H9 (cell line): ENCODE data around the gene GADD45A. TPM values are rescaled to one million over a fixed set of nuclear protein-coding genes. Genes with fewer than 3 reads are reported as not detected.

Experiments
- DNase-seq: peaks from one replicate; pipeline ENCODE4 v3.0.0-alpha.2; 2017
- H2AFZ ChIP-seq: one replicate; pipeline ENCODE4 v1.6.1; 2013; ENCODE audit warnings: mild to moderate bottlenecking, low read length, control low read depth, moderate library complexity
- H2AK5ac ChIP-seq: 2 replicates; pipeline ENCODE4 v1.6.1; 2013; ENCODE audit warnings: low read length, control low read depth, mixed read lengths; ENCODE audit not compliant: insufficient read length
- H2BK120ac ChIP-seq: one replicate; pipeline ENCODE4 v1.6.1; 2013; ENCODE audit warnings: low read depth, mild to moderate bottlenecking, low read length, control low read depth, inconsistent platforms; ENCODE audit not compliant: poor library complexity, severe bottlenecking
- H2BK12ac ChIP-seq: 2 replicates; pipeline ENCODE4 v1.6.1; 2013; ENCODE audit warnings: low read length, control low read depth, mixed read lengths, low read depth; ENCODE audit not compliant: insufficient read length
- H2BK15ac ChIP-seq: 2 replicates; pipeline ENCODE4 v1.6.1; 2013; ENCODE audit warnings: low read depth, low read length, control low read depth
- H2BK20ac ChIP-seq: one replicate; pipeline ENCODE4 v1.6.1; 2013; ENCODE audit warnings: low read depth, mild to moderate bottlenecking, low read length, control low read depth, inconsistent platforms; ENCODE audit not compliant: poor library complexity, severe bottlenecking
- H2BK5ac ChIP-seq: 2 replicates; pipeline ENCODE4 v1.6.1; 2013; ENCODE audit warnings: low read length, control low read depth, mixed read lengths; ENCODE audit not compliant: insufficient read length
- H3K14ac ChIP-seq: 2 replicates; pipeline ENCODE4 v1.6.1; 2013; ENCODE audit warnings: low read length, control low read depth; ENCODE audit not compliant: insufficient read depth
- H3K18ac ChIP-seq: 2 replicates; pipeline ENCODE4 v1.6.1; 2013; ENCODE audit warnings: low read depth, mild to moderate bottlenecking, mixed read lengths, low read length, control low read depth; ENCODE audit not compliant: insufficient read length
- H3K23ac ChIP-seq: 2 replicates; pipeline ENCODE4 v1.6.1; 2013; ENCODE audit warnings: low read length, control low read depth, mixed read lengths, low read depth; ENCODE audit not compliant: insufficient read length
- H3K23me2 ChIP-seq: 2 replicates; pipeline ENCODE4 v1.6.1; 2013; ENCODE audit warnings: low read depth, mild to moderate bottlenecking, mixed read lengths, low read length, control low read depth; ENCODE audit not compliant: insufficient read length, poor library complexity, severe bottlenecking
- H3K27ac ChIP-seq: 2 replicates; pipeline ENCODE4 v1.5.1; 2013; ENCODE audit warnings: low read length, control low read depth, mixed read lengths, low read depth; ENCODE audit not compliant: insufficient read length
- H3K27me3 ChIP-seq: 2 replicates; pipeline ENCODE4 v1.6.1; 2013; ENCODE audit warnings: low read length, control low read depth, inconsistent platforms; ENCODE audit not compliant: insufficient read depth
- H3K4ac ChIP-seq: 2 replicates; pipeline ENCODE4 v1.6.1; 2013; ENCODE audit warnings: low read depth, mild to moderate bottlenecking, control low read depth, inconsistent platforms, low read length, moderate library complexity
- H3K4me1 ChIP-seq: 2 replicates; pipeline ENCODE4 v1.6.1; 2013; ENCODE audit warnings: low read length, control low read depth, inconsistent platforms; ENCODE audit not compliant: insufficient read depth
- H3K4me2 ChIP-seq: 2 replicates; pipeline ENCODE4 v1.6.1; 2013; ENCODE audit warnings: low read length, control low read depth, mixed read lengths; ENCODE audit not compliant: insufficient read length, insufficient read depth
- H3K56ac ChIP-seq: 2 replicates; pipeline ENCODE4 v1.6.1; 2013; ENCODE audit warnings: low read depth, mild to moderate bottlenecking, mixed read lengths, low read length, control low read depth; ENCODE audit not compliant: insufficient read length
- H3K79me1 ChIP-seq: 2 replicates; pipeline ENCODE4 v1.6.1; 2013; ENCODE audit warnings: low read depth, mild to moderate bottlenecking, moderate library complexity, low read length, control low read depth, inconsistent platforms; ENCODE audit not compliant: insufficient read depth, poor library complexity, severe bottlenecking
- H3K79me2 ChIP-seq: 2 replicates; pipeline ENCODE4 v1.6.1; 2013; ENCODE audit warnings: low read length, control low read depth, inconsistent platforms; ENCODE audit not compliant: insufficient read depth
- H3K9ac ChIP-seq: 2 replicates; pipeline ENCODE4 v1.6.1; 2013; ENCODE audit warnings: low read length, control low read depth, mixed read lengths; ENCODE audit not compliant: insufficient read length; ENCODE audit errors: extremely low read depth
- H3K9me3 ChIP-seq: one replicate; pipeline ENCODE4 v1.6.1; 2013; ENCODE audit warnings: low read depth, low read length, inconsistent platforms; ENCODE audit not compliant: control insufficient read depth
- H3T11ph ChIP-seq: one replicate; pipeline ENCODE4 v1.6.1; 2013; ENCODE audit warnings: mild to moderate bottlenecking, low read length, control low read depth, inconsistent platforms
- H4K20me1 ChIP-seq: one replicate; pipeline ENCODE4 v1.6.1; 2013; ENCODE audit not compliant: control insufficient read depth, insufficient read length, insufficient read depth
- H4K5ac ChIP-seq: 2 replicates; pipeline ENCODE4 v1.6.1; 2013; ENCODE audit warnings: low read depth, mild to moderate bottlenecking, mixed read lengths, low read length, control low read depth; ENCODE audit not compliant: insufficient read length
- H4K8ac ChIP-seq: replicated peaks from 2 replicates; pipeline ENCODE4 v1.6.1; 2013; ENCODE audit warnings: low read length, control low read depth, mixed read lengths, low read depth; ENCODE audit not compliant: insufficient read length
- H4K91ac ChIP-seq: 2 replicates; pipeline ENCODE4 v1.6.1; 2013; ENCODE audit warnings: low read depth, mild to moderate bottlenecking, moderate library complexity, mixed read lengths, low read length, control low read depth; ENCODE audit not compliant: insufficient read length
- H3K27ac Mint-ChIP-seq, 3 experiments: 2 replicates in 2 of 3; 3 replicates in 1 of 3; pipeline ENCODE4 v1.8.0; 2020 to 2021; ENCODE audit warnings: mixed read lengths in 3 of 3, mild to moderate bottlenecking in 1 of 3, moderate library complexity in 1 of 3
- H3K27me3 Mint-ChIP-seq: 2 replicates; pipeline ENCODE4 v1.8.0; 2021; ENCODE audit warnings: low read depth, mild to moderate bottlenecking, moderate library complexity, mixed read lengths
- H3K36me3 Mint-ChIP-seq, 3 experiments: 2 replicates in 2 of 3; 3 replicates in 1 of 3; pipeline ENCODE4 v1.8.0; 2020 to 2021; ENCODE audit warnings: low read depth in 3 of 3, mixed read lengths in 3 of 3; ENCODE audit not compliant: insufficient read depth in 1 of 3
- H3K4me1 Mint-ChIP-seq, 2 experiments: 2 replicates each; pipeline ENCODE4 v1.8.0; 2020; ENCODE audit warnings: mixed read lengths in 2 of 2
- H3K4me3 Mint-ChIP-seq, 2 experiments: 2 replicates in 1 of 2; 3 replicates in 1 of 2; pipeline ENCODE4 v1.8.0; 2020 to 2021; ENCODE audit warnings: mild to moderate bottlenecking in 2 of 2, mixed read lengths in 2 of 2, moderate library complexity in 1 of 2
- H3K9me3 Mint-ChIP-seq, 2 experiments: 2 replicates in 1 of 2; 3 replicates in 1 of 2; pipeline ENCODE4 v1.8.0; 2020; ENCODE audit warnings: mild to moderate bottlenecking in 2 of 2, mixed read lengths in 2 of 2, moderate library complexity in 1 of 2
- WGBS: extraction: QIAGEN DNeasy Blood & Tissue Kit; methylation state at CpG from one replicate; pipeline ENCODE4 v1.1.7; 2013; ENCODE audit warnings: missing lambda C conversion rate, low lambda C conversion rate, mixed read lengths; ENCODE audit not compliant: insufficient read length; ENCODE audit errors: extremely low coverage; 5-methylcytosine and 5-hydroxymethylcytosine counted together
- total RNA-seq: library from RNA; stranded (reverse); gene quantifications from 2 replicates; pipeline ENCODE4 v1.2.1, GENCODE V29; 2021
- TF ChIP-seq, protein P1 (sequence below): fragments of 200-600 bp; sonication (generic); conservative IDR thresholded peaks from 3 replicates; pipeline ENCODE4 v1.8.0; 2021; ENCODE audit warnings: antibody characterized with exemption, mild to moderate bottlenecking

GADD45A gene
- total RNA-seq, 1 experiment from 2014 or later: 22.8 TPM

- H3K4me2 ChIP-seq: no peak overlapping the region
- H2AK5ac ChIP-seq: no peak overlapping the region
- H3K4ac ChIP-seq: no peak overlapping the region
- Mint-ChIP-seq H3K4me1 (peaks cover 9 to 11% of the 10 kb centered on the region in 2 experiments), H3K36me3 (no peaks in the 10 kb centered on the region), H3K9me3 (no peaks in the 10 kb centered on the region), H3K27me3 (no peaks in the 10 kb centered on the region), H3K27ac (no peak overlapping the region), H3K4me3 (no peak overlapping the region)
- H3K79me1 ChIP-seq: no peaks in the 10 kb centered on the region
- no peaks in the 10 kb centered on the region for H3K23me2 ChIP-seq
- H3K9me3 ChIP-seq: no peaks in the 10 kb centered on the region
- no peak overlapping the region for H3T11ph ChIP-seq
- H4K8ac ChIP-seq: no peak overlapping the region
- H3K14ac ChIP-seq: no peak overlapping the region
- no peak overlapping the region for H4K5ac ChIP-seq
- no peak overlapping the region for H3K23ac ChIP-seq
- no CpG with 5 or more reads among the region's 2 CpGs for WGBS
- no peak overlapping the region for H2BK12ac ChIP-seq
- no peak overlapping the region for H3K27ac ChIP-seq
- TF ChIP-seq, protein P1, sequence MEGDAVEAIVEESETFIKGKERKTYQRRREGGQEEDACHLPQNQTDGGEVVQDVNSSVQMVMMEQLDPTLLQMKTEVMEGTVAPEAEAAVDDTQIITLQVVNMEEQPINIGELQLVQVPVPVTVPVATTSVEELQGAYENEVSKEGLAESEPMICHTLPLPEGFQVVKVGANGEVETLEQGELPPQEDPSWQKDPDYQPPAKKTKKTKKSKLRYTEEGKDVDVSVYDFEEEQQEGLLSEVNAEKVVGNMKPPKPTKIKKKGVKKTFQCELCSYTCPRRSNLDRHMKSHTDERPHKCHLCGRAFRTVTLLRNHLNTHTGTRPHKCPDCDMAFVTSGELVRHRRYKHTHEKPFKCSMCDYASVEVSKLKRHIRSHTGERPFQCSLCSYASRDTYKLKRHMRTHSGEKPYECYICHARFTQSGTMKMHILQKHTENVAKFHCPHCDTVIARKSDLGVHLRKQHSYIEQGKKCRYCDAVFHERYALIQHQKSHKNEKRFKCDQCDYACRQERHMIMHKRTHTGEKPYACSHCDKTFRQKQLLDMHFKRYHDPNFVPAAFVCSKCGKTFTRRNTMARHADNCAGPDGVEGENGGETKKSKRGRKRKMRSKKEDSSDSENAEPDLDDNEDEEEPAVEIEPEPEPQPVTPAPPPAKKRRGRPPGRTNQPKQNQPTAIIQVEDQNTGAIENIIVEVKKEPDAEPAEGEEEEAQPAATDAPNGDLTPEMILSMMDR: no peak
- 0 out of 2 replicates have a peak, but pooled peaks cover 2% of the 10 kb centered on the region for H3K4me1 ChIP-seq
- H3K18ac ChIP-seq: no peak overlapping the region
- no peak overlapping the region for H2BK5ac ChIP-seq
- no peak overlapping the region for H4K91ac ChIP-seq
- DNase-seq: no peak
- H2BK20ac ChIP-seq: no peak overlapping the region
- no peak overlapping the region for H3K56ac ChIP-seq
- no peak overlapping the region for H2AFZ ChIP-seq
- H2BK15ac ChIP-seq: no peak overlapping the region
- no peak overlapping the region for H2BK120ac ChIP-seq
- no peak overlapping the region for H3K9ac ChIP-seq
- no peaks in the 10 kb centered on the region for H3K79me2 ChIP-seq
- no peaks in the 10 kb centered on the region for H3K27me3 ChIP-seq
- H4K20me1 ChIP-seq: no peaks in the 10 kb centered on the region
Measured at GRCh38 chr1:67715819-67716218, 30.8 kb downstream of the GADD45A start.
